T-helper 22 cell (primary cell): Measurements from ENCODE around the gene MAGI1.

Experiments used
- DNase-seq: peaks from one replicate; pipeline ENCODE4 v3.0.0-alpha.2; 2020; ENCODE audit warnings: low read depth

Gene MAGI1

GRCh38 chr3:65831733-65832425 lies 206.8 kb downstream of the MAGI1 start:
- DNase-seq = no peak

- DNase-seq = no peak
Observed at GRCh38 chr3:65830948-65831732, 207.6 kb downstream of the MAGI1 start.

DNA sequence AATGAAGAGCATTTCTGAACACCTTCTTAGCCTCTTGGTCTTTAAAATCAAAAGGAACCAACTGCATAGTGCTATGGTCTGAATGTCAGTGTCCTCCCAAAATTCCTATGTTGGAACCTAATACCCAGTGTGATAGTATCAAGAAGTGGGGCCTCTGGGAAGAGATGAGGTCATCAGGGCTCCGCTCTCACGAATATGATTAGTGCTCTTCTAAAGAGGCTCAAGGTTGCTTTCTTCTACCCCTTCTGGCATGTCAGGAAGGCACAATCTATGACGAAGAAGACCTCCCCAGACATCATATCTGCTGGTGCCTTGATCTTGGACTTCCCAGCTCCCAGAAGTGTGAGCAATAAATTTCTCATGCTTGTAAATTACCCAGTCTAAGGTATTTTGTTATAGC lies 209.5 kb downstream of the MAGI1 start:
- DNase-seq = no peak

GRCh38 chr3:65828706-65829105 lies 210.0 kb downstream of the MAGI1 start:
- no peak for DNase-seq

GRCh38 chr3:65827076-65827475 lies 211.6 kb downstream of the MAGI1 start:
- DNase-seq = no peak

DNA sequence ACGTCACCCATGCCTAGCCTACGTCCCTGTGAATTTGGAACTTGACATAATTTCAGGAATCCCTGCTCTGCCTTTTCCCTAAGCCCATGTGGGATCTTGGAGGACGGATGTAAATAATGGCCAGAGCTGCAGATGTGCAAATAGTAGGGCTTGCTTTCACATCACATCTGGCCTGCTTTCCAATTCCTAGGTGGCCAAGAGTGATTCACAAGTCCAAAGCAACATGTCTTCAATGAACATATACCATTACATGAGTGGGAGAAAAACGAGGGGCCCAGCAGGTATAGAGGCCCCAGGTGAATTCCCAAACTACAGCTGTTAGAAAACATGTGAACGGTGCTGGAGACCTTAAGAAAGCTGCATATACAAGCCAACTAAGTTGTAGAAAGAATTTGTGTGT lies 214.6 kb downstream of the MAGI1 start:
- DNase-seq = no peak

DNA sequence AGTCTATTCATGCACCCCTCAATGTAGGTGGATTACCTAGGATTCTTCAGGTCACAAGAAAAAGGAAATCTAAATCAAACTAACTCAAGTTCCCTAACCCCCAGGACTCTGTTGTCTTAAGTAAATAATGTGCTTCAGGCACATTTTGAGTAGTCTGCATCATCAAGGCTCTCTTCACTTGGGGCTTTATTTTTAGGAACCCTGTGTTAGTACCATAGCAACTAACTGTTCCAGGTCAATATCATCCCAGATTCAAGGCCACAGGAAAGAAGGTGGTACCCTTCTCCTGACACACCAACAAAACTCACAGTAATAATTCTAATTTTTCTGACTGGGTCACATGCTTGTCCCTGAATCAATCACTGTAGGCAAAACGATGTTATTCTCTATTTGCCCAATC lies 218.1 kb downstream of the MAGI1 start:
- DNase-seq = no peak

GRCh38 chr3:65819896-65820295 lies 218.8 kb downstream of the MAGI1 start:
- no peak for DNase-seq

GRCh38 chr3:65817553-65818126 lies 221.1 kb downstream of the MAGI1 start:
- no peak for DNase-seq

DNA sequence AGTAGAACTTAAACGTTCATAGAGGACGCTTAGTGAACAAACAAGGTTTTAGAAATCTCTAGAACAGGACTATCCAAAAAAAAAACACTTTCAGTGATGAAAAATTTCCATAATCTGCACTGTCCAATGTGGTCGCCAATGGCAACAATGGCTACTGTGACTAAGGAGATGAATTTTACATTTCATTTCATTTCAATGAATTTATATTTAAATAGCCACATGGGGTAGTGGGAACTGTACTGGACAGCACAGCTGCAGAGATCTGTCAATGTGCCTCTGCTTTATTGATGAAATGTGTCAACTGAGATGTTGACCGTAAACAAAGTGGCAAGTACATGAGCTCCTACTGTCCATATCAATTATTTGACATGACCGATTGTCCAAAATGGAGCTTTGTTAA lies 222.5 kb downstream of the MAGI1 start:
- DNase-seq = no peak

DNA sequence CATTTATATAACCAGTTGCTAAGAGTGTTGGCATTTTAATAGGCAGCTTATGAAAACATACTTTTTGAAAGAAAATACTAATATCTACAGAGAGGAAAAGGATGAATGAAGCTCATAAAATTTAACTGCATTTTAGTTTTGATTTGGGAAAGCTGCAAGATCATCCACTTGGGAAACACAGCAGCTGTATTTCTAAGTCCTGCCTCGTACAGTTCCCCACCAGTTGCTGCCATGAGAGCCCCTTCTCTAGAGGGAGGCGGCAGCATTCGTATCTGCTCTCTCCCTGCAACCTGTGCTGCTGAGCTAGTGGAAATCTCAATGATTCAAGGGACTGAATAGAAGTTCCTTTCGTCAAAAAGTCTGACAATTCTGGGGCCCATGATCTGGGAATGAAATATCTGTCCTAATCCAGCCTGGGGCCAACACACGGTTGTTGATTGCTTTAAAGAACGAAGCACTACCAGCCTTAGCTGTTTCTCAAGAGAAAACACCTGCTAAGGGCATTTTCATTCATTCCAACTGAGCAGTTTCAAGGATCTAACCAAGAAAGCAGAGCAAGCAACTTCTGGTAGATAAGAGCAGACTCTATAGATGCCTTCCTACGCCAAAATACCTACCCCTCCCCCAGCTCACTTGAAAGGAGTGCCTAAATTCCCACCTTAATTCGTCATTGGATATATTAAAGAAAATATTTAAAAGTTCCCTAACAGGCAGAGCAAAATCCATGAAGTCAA lies 223.7 kb downstream of the MAGI1 start:
- DNase-seq = no peak

DNA sequence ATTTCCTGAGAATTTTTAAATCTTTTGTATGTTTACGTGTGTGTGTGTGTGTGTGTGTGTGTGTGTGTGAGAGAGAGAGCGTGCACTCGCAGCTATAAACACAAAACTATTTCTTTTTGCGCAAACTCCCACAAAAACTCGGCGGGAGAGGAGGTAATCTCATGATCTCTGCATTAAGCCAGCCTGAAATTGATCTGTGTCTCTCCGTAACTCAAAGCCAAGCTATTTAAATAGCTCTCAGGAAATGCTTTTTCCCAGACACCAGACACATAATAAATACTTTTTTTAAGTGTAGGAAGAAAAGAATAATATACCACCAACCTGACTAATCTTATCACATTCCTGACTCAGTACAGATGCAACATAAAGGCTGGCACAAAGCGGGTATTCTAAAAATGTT lies 226.8 kb downstream of the MAGI1 start:
- DNase-seq = no peak

GRCh38 chr3:65811086-65811761 lies 227.5 kb downstream of the MAGI1 start:
- no peak for DNase-seq

- no peak for DNase-seq
Observed at GRCh38 chr3:65810302-65810701, 228.4 kb downstream of the MAGI1 start.

DNA sequence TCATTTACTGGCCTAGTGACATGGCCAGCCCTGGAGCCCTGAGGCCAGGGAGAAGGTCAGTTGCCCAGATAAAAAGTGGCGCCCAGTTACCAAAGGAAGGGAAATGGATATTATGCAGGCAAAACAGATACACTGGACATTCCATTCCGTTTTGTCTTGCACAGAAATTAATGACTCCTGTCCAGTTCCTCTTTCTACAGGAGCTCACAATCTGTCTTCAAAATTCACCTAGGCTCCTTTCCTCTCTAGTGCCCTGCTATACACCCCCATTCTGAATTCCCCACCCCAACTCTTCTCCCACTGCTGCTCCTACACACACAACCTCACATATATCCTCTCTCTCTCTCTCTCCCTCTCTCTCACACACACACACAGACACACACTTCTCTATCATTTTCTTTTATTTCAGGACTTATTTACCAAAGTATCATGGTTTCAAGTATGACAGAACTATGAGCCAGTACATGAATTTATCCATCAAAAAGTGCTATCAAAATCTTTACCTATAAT lies 229.0 kb downstream of the MAGI1 start:
- no peak for DNase-seq

DNA sequence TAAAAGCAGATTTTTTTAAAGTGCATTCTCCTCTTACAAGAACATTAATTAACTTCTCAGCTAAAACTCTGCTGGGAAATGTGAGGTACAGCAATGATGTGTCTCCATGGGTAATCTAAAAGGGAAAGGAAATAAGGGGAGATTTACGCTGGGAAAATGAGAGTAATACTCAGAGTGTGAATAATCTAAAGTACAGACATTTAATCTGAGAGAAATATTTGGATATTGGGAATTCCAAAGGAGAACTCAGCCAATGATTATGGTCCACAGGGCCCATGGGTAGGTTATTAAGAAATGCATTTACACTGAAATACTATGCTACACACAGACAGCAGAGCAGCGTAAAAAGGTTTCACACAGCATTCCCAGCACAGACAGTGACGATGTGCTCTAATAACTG lies 229.9 kb downstream of the MAGI1 start:
- DNase-seq = no peak

DNA sequence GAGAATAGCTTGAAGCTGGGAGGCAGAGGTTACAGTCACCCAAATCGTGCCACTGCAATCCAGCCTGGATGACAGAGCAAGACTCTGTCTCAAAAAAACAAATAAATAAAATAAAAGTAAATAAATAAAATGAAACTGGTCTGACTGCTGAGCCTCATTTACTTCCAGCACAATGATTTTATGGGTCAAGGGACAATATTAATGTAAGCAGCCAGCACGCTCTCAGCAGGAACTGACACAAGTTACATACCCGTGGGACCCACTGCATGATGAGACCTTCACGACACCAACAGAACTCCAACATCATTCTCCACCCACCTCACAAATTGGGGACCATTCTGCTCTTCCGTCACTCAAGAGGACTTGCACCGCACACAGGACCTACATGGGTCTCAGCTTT lies 230.3 kb downstream of the MAGI1 start:
- no peak for DNase-seq

GRCh38 chr3:65807225-65807624 lies 231.5 kb downstream of the MAGI1 start:
- DNase-seq = no peak

DNA sequence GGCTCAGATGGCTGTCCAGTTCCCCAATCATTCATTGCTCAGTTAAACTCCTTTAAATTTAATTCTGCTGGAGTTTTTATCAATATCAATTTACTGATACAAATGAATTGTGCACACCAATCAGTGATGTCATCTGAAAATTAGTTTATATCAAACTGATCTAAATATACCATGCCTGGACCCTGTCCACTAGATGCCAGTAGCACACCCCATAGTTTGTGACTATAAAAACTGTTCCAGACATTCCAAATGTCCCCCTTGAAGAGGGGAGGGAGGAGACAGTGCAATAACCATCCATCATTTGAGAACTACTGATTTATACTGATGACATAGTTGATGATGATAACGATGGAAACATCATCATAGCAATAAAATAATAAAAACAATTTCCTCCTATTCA lies 232.1 kb downstream of the MAGI1 start:
- DNase-seq = no peak

- DNase-seq = no peak
Observed at GRCh38 chr3:65796676-65797075, 242.0 kb downstream of the MAGI1 start.

GRCh38 chr3:65795166-65795565 lies 243.6 kb downstream of the MAGI1 start:
- no peak for DNase-seq
